K562 (cell line): ENCODE measurements around the gene LPAR3. TPM values are rescaled to one million over a fixed set of nuclear protein-coding genes. Genes with fewer than 3 reads are reported as not detected.

Experiments
- ATAC-seq: fragments of 200-7000 bp; cut with Tn5 transposase; 3 replicates; pipeline ENCODE4 v1.9.1; 2020; ENCODE audit warnings: moderate library complexity
- BruUV-seq: library from RNA; stranded (reverse); fragments of 400-500 nt; replicated peaks from 2 replicates; lab custom pipeline; 2021; lab: Mats Ljungman, UMichigan
- CTCF ChIA-PET: fragments of 300-600 bp; formaldehyde crosslinking; extraction: SDS; loops from one replicate; lab custom pipeline; 2021; ENCODE audit warnings: low intra/inter-chr PET ratio; lab: Yijun Ruan, JAX
- POLR2A ChIA-PET: fragments of 300-600, 350-650 bp; sonication (Branson Sonifier 250); formaldehyde crosslinking; extraction: SDS; loops from one replicate; lab custom pipeline; 2021; ENCODE audit warnings: antibody characterized with exemption, inconsistent platforms; lab: Yijun Ruan, JAX
- DNase-seq, 4 experiments: peaks; one replicate each; pipeline versions ENCODE4 v3.0.0 to v3.0.0-alpha.2; 2011 to 2018; ENCODE audit warnings: low spot score in 3 of 4, mixed read lengths in 3 of 4; ENCODE audit errors: extremely low read depth in 1 of 4
- FAIRE-seq: peaks from 2 replicates; lab custom pipeline; 2011; peaks lifted over from hg19 to GRCh38; lab: Jason Lieb, UNC
- H2AFZ ChIP-seq: 2 replicates; pipeline ENCODE4 v1.6.0; 2011; ENCODE audit warnings: low read depth, low read length, control low read depth, inconsistent platforms
- H3K27ac ChIP-seq: fragments of 200-600 bp; 3 replicates; pipeline ENCODE4 v1.8.0; 2011; ENCODE audit warnings: low read depth, mild to moderate bottlenecking, control low read depth, inconsistent platforms, low read length, moderate library complexity, mixed read lengths; ENCODE audit errors: extremely low read depth
- H3K27me3 ChIP-seq, 2 experiments: fragments of 300-600 bp in 1 of 2; 2 replicates in 1 of 2; 3 replicates in 1 of 2; pipeline versions ENCODE4 v1.6.0 to v1.8.0; 2011; ENCODE audit warnings: inconsistent platforms in 2 of 2, low read length in 2 of 2, mild to moderate bottlenecking in 1 of 2, mixed read lengths in 1 of 2, moderate library complexity in 1 of 2; ENCODE audit not compliant: control insufficient read depth in 2 of 2, insufficient read depth in 2 of 2
- H3K36me3 ChIP-seq: fragments of 300-600 bp; 3 replicates; pipeline ENCODE4 v1.8.0; 2011; ENCODE audit warnings: mild to moderate bottlenecking, low read length, inconsistent platforms; ENCODE audit not compliant: control insufficient read depth, insufficient read depth
- H3K4me1 ChIP-seq, 2 experiments: fragments of 200-600 bp in 1 of 2; replicated peaks in 1 of 2; 2 replicates in 1 of 2; 3 replicates in 1 of 2; pipeline versions ENCODE4 v1.5.1 to v1.8.0; 2011; ENCODE audit warnings: inconsistent platforms in 2 of 2, low read length in 2 of 2, mild to moderate bottlenecking in 1 of 2, mixed read lengths in 1 of 2, moderate library complexity in 1 of 2; ENCODE audit not compliant: control insufficient read depth in 2 of 2, insufficient read depth in 2 of 2
- H3K4me2 ChIP-seq: 2 replicates; pipeline ENCODE4 v1.6.1; 2011; ENCODE audit warnings: low read length, control low read depth, inconsistent platforms, mixed read lengths; ENCODE audit not compliant: insufficient read depth
- H3K4me3 ChIP-seq: fragments of 200-600 bp; sonication (generic), shearing (Covaris generic); 2 replicates; pipeline ENCODE4 v1.5.1; 2016; ENCODE audit warnings: control low read depth, inconsistent platforms
- H3K79me2 ChIP-seq: fragments of 200-600 bp; 3 replicates; pipeline ENCODE4 v1.8.0; 2011; ENCODE audit warnings: low read length, inconsistent platforms; ENCODE audit not compliant: control insufficient read depth, insufficient read depth
- H3K9ac ChIP-seq, 2 experiments: 2 replicates each; pipeline versions ENCODE4 v1.6.0 to v1.6.1; 2011; ENCODE audit warnings: low read depth in 2 of 2, low read length in 2 of 2, control low read depth in 1 of 2, inconsistent platforms in 1 of 2, mild to moderate bottlenecking in 1 of 2, mixed read lengths in 1 of 2; ENCODE audit not compliant: insufficient read depth in 1 of 2
- H3K9me1 ChIP-seq: one replicate; pipeline ENCODE4 v1.6.0; 2011; ENCODE audit warnings: inconsistent platforms, mild to moderate bottlenecking, low read length, moderate library complexity; ENCODE audit not compliant: control insufficient read depth, insufficient read depth
- H3K9me3 ChIP-seq: replicated peaks from 2 replicates; pipeline ENCODE4 v1.5.1; 2011; ENCODE audit warnings: low read depth, low read length, inconsistent platforms; ENCODE audit not compliant: control insufficient read depth, insufficient read depth
- H4K20me1 ChIP-seq: replicated peaks from 2 replicates; pipeline ENCODE4 v1.6.1; 2011; ENCODE audit warnings: low read length, inconsistent platforms, mixed read lengths; ENCODE audit not compliant: control insufficient read depth, insufficient read depth
- CBX8 ChIP-seq: fragments of 200-600 bp; sonication (generic); IDR thresholded peaks from 2 replicates; pipeline ENCODE4 v1.6.1; 2012; ENCODE audit warnings: borderline replicate concordance, mixed run types, low read depth, mild to moderate bottlenecking, moderate library complexity, mixed read lengths, low read length, control low read depth, inconsistent platforms; ENCODE audit not compliant: poor library complexity, severe bottlenecking; ENCODE audit errors: extremely low read depth
- CEBPG ChIP-seq, 3 experiments: fragments of 200-800 bp in 1 of 3; sonication (Bioruptor generic) in 1 of 3; sonication (generic) in 1 of 3; formaldehyde crosslinking in 1 of 3; IDR thresholded peaks in 2 of 3; conservative IDR thresholded peaks in 1 of 3; 2 replicates each; pipeline versions ENCODE4 v1.6.1 to v1.8.0; 2016 to 2022; ENCODE audit warnings: missing compliant biosample characterization in 2 of 3, missing genetic modification characterization in 2 of 3, mild to moderate bottlenecking in 1 of 3, missing genetic modification reagents in 1 of 3
- CXXC5 ChIP-seq: fragments of 250-450 bp; sonication (Bioruptor Pico); IDR thresholded peaks from 2 replicates; pipeline ENCODE4 v1.8.0; 2022; ENCODE audit warnings: inconsistent platforms, mild to moderate bottlenecking, moderate library complexity
- HDAC6 ChIP-seq: IDR thresholded peaks from 2 replicates; pipeline ENCODE4 v1.6.1; 2012; ENCODE audit warnings: low read depth, mild to moderate bottlenecking, control low read depth, inconsistent platforms, low read length, moderate library complexity
- MAFG ChIP-seq: fragments of 450-650 bp; conservative IDR thresholded peaks from 2 replicates; pipeline ENCODE4 v1.6.1; 2016; ENCODE audit warnings: missing genetic modification characterization, missing compliant biosample characterization
- RBBP5 ChIP-seq: fragments of 200-600 bp; sonication (generic); IDR thresholded peaks from 2 replicates; pipeline ENCODE4 v1.6.1; 2012; ENCODE audit warnings: borderline replicate concordance, mild to moderate bottlenecking, low read length, control low read depth, inconsistent platforms; ENCODE audit not compliant: insufficient read depth, poor library complexity, severe bottlenecking
- ZNF3 ChIP-seq: fragments of 250-450 bp; sonication (Bioruptor Pico); IDR thresholded peaks from 2 replicates; pipeline ENCODE4 v1.5.0; 2021; ENCODE audit warnings: mild to moderate bottlenecking, moderate library complexity
- WGBS: fragments of 100-300 bp; shearing (Covaris generic); methylation state at CpG from one replicate; pipeline ENCODE4 v1.1.6; 2016; ENCODE audit warnings: low coverage, mixed read lengths; ENCODE audit not compliant: insufficient coverage; ENCODE audit errors: missing lambda C conversion rate; 5-methylcytosine and 5-hydroxymethylcytosine counted together
- in situ Hi-C: fragments of 300-500 bp; cut with MboI; formaldehyde crosslinking; loops from 4 replicates; pipeline ENCODE4 v1.15.0; 2018; ENCODE audit warnings: inconsistent platforms, mixed read lengths
- intact Hi-C: fragments of 100-400 bp; cut with micrococcal nuclease; formaldehyde crosslinking; loops from 2 replicates; pipeline ENCODE4 v1.14.2; 2022
- polyA plus RNA-seq, 8 experiments: library from polyadenylated mRNA; depleted of rRNA in 4 of 8; stranded (reverse) in 5 of 8; unstranded in 3 of 8; fragments of >200 nt; fragmentation: Nextera tagmentation in 2 of 8; fragmentation: Illumina TruSeq in 1 of 8; extraction: Ambion mirVana in 2 of 8; extraction: Trizol in 1 of 8; gene quantifications; 2 replicates each; pipeline versions ENCODE4 v1.2.1 to v1.2.3, GENCODE V29; 2011 to 2014; ENCODE audit warnings: inconsistent platforms in 1 of 8, missing spikeins in 1 of 8
- total RNA-seq, 7 experiments: library from RNA; depleted of rRNA in 6 of 7; stranded (reverse); fragments of >200 nt in 6 of 7; fragmentation: Illumina TruSeq in 2 of 7; extraction: Trizol in 2 of 7; gene quantifications; 2 replicates each; pipeline versions ENCODE4 v1.2.1 to v1.2.3, GENCODE V29; 2011 to 2021; ENCODE audit warnings: low replicate concordance in 1 of 7
- TF ChIP-seq, protein P1 (sequence below), 2 experiments: fragments of 450-650 bp in 1 of 2; sonication (generic) in 1 of 2; formaldehyde crosslinking in 1 of 2; IDR thresholded peaks in 1 of 2; conservative IDR thresholded peaks in 1 of 2; 2 replicates each; pipeline versions ENCODE4 v1.6.1 to v1.8.1; 2016 to 2023; ENCODE audit warnings: mild to moderate bottlenecking in 2 of 2, moderate library complexity in 2 of 2, inconsistent platforms in 1 of 2, missing genetic modification reagents in 1 of 2
- TF ChIP-seq, protein P2 (sequence below): fragments of 450-650 bp; formaldehyde crosslinking; IDR thresholded peaks from 2 replicates; pipeline ENCODE4 v1.4.0; 2020; ENCODE audit warnings: mild to moderate bottlenecking, mixed read lengths
- TF ChIP-seq, protein P3 (sequence below): fragments of 250-450 bp; sonication (Bioruptor Pico); IDR thresholded peaks from 2 replicates; pipeline ENCODE4 v1.9.0; 2021; ENCODE audit warnings: mild to moderate bottlenecking

The LPAR3 gene
- total and polyA plus RNA-seq, 9 of the 15 experiments (the other 6 are each of a cell fraction or from before 2014, with no cell fraction given): 0.11 TPM; not detected in 8

DNA sequence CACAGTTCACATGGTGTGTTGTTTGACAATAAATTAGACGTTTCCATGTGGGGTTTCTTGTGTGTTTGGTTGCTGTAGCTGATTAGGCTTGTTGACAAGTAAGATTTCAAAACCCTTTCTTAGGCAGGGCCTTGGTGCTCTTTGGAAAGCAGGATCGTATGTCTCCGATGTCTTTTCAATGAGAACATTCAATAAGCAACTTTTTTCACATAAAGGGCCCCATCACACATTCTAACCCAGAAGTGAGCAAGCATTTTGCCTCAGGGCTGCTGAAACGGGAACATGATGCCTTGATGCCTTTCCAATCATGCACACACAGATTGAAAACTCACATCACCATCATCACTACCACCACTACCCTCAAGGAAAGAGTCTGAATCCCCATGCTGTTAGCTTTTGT is 33.1 kb downstream of the LPAR3 start:
- Histone ChIP-seq H3K36me3 (no peaks in the 10 kb centered on the region), H4K20me1 (no peaks in the 10 kb centered on the region), H2AFZ (no peak overlapping the region), H3K9me3 (no peaks in the 10 kb centered on the region), H3K9me1 (no peaks in the 10 kb centered on the region), H3K4me1 (no peaks in the 10 kb centered on the region), H3K4me2 (no peak overlapping the region), H3K4me3 (no peak overlapping the region), H3K27ac (no peak overlapping the region), H3K27me3 (peaks cover 0 to 3% of the 10 kb centered on the region in 2 experiments; a peak in 2 of 5 replicates), H3K79me2 (no peaks in the 10 kb centered on the region), H3K9ac (no peak overlapping the region)
- CTCF ChIA-PET: no interaction called here
- 0% methylated on average over 4 of the region's 4 CpGs for WGBS
- in situ Hi-C loops (no loop called here), intact Hi-C loops (no loop called here)
- ATAC-seq (no peak), DNase-seq (no peak), FAIRE-seq (no peak)
- POLR2A ChIA-PET: no interaction called here
- BruUV-seq: no TSS peak
- TF ChIP-seq HDAC6 (no peak), RBBP5 (no peak), MAFG (tag) (no peak), CBX8 (no peak), ZNF3 (CRISPR knock-in tag) (no peak), CEBPG (CRISPR knock-in tag; IDR thresholded peaks at IDR 0.05) (no peak), CEBPG (tag; conservative IDR thresholded peaks at IDR 0.05 in 1 of 2, IDR thresholded peaks at IDR 0.05 in 1 of 2) (no peak), CXXC5 (CRISPR knock-in tag) (no peak)
- TF ChIP-seq, protein P1, sequence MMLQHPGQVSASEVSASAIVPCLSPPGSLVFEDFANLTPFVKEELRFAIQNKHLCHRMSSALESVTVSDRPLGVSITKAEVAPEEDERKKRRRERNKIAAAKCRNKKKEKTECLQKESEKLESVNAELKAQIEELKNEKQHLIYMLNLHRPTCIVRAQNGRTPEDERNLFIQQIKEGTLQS (IDR thresholded peaks at IDR 0.05): no peak
- TF ChIP-seq, protein P1 (CRISPR knock-in tag; conservative IDR thresholded peaks at IDR 0.05): no peak
- TF ChIP-seq, protein P2, sequence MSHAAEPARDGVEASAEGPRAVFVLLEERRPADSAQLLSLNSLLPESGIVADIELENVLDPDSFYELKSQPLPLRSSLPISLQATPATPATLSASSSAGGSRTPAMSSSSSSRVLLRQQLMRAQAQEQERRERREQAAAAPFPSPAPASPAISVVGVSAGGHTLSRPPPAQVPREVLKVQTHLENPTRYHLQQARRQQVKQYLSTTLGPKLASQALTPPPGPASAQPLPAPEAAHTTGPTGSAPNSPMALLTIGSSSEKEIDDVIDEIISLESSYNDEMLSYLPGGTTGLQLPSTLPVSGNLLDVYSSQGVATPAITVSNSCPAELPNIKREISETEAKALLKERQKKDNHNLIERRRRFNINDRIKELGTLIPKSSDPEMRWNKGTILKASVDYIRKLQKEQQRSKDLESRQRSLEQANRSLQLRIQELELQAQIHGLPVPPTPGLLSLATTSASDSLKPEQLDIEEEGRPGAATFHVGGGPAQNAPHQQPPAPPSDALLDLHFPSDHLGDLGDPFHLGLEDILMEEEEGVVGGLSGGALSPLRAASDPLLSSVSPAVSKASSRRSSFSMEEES: no peak
- TF ChIP-seq, protein P3, sequence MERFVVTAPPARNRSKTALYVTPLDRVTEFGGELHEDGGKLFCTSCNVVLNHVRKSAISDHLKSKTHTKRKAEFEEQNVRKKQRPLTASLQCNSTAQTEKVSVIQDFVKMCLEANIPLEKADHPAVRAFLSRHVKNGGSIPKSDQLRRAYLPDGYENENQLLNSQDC (CRISPR knock-in tag): no peak
